BJ (cell line): ENCODE results near the gene PLEKHM2. TPM values are rescaled to one million over a fixed set of nuclear protein-coding genes. Genes with fewer than 3 reads are reported as not detected.

Experiments
- CTCF ChIA-PET: fragments of 350-600 bp; formaldehyde crosslinking; extraction: SDS; loops from one replicate; lab custom pipeline; 2021; ENCODE audit warnings: antibody characterized with exemption, inconsistent platforms; lab: Yijun Ruan, JAX
- POLR2A ChIA-PET: fragments of 300-600 bp; sonication (Branson Sonifier 250); formaldehyde crosslinking; extraction: SDS; loops from one replicate; lab custom pipeline; 2021; ENCODE audit warnings: antibody characterized with exemption; lab: Charles Lee
- DNase-seq: peaks from one replicate; pipeline ENCODE4 v3.0.0-alpha.2; 2011; ENCODE audit warnings: low read depth
- H3K27me3 ChIP-seq: 2 replicates; pipeline ENCODE4 v1.6.0; 2011; ENCODE audit warnings: low read length; ENCODE audit not compliant: control insufficient read depth, insufficient read depth
- H3K36me3 ChIP-seq: 2 replicates; pipeline ENCODE4 v1.5.1; 2011; ENCODE audit warnings: low read length; ENCODE audit not compliant: control insufficient read depth, insufficient read depth
- H3K4me3 ChIP-seq: 2 replicates; pipeline ENCODE4 v1.5.1; 2011; ENCODE audit warnings: low read depth, mild to moderate bottlenecking, control low read depth, low read length
- polyA plus RNA-seq: library from polyadenylated mRNA; depleted of rRNA; stranded (reverse); fragments of >200 nt; gene quantifications from 2 replicates; pipeline ENCODE4 v1.2.3, GENCODE V29; 2011
- TF ChIP-seq, protein P1 (sequence below): IDR thresholded peaks from 2 replicates; pipeline ENCODE4 v1.5.1; 2011; ENCODE audit warnings: low read depth, mild to moderate bottlenecking, control low read depth, inconsistent platforms, low read length, moderate library complexity; ENCODE audit not compliant: insufficient read depth

Gene PLEKHM2
- polyA plus RNA-seq, 1 experiment: 58.3 TPM

DNA sequence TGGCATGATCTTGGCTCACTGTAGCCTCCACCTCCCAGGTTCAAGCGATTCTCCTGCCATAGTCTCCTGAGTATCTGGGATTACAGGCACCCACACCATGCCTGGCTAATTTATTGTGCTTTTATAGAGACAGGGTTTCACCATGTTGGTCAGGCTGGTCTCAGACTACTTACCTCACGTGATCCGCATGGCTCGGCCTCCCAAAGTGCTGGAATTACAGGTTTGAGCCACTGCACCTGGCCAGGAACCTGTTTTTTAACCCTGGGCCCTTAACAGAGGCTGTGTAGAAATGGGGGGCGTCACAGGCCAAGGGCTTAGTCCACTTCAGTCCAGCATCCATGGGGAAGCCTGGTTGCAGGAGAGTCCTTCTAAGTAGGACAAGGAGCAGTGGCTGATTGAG lies 83.8 kb downstream of the PLEKHM2 start:
- TF ChIP-seq, protein P1, sequence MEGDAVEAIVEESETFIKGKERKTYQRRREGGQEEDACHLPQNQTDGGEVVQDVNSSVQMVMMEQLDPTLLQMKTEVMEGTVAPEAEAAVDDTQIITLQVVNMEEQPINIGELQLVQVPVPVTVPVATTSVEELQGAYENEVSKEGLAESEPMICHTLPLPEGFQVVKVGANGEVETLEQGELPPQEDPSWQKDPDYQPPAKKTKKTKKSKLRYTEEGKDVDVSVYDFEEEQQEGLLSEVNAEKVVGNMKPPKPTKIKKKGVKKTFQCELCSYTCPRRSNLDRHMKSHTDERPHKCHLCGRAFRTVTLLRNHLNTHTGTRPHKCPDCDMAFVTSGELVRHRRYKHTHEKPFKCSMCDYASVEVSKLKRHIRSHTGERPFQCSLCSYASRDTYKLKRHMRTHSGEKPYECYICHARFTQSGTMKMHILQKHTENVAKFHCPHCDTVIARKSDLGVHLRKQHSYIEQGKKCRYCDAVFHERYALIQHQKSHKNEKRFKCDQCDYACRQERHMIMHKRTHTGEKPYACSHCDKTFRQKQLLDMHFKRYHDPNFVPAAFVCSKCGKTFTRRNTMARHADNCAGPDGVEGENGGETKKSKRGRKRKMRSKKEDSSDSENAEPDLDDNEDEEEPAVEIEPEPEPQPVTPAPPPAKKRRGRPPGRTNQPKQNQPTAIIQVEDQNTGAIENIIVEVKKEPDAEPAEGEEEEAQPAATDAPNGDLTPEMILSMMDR: no peak
- ChIA-PET POLR2A (no interaction called here), CTCF (no interaction called here)
- DNase-seq: no peak
- Histone ChIP-seq H3K4me3 (no peak overlapping the region), H3K36me3 (peaks cover 48% of the 10 kb centered on the region), H3K27me3 (no peaks in the 10 kb centered on the region)

DNA sequence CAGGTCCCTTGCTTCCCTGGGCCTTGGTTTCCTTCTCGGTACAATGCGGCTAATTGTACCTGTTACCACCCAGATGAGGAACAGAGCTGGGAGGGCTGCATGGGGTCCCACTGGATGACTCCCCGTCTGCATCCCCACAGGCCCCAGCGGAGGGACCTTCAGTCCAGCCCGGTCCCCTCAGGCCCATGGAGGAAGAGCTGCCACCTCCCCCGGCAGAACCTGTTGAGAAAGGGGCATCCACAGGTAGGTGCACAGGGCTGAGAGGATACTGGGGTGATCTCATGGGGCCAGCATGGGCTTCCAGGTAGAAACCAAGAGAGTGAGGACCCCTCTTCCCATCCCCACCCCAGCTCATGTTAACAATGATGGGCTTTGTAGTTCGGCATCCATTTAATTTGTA lies 84.3 kb downstream of the PLEKHM2 start:
- CTCF ChIA-PET: no interaction called here

DNA sequence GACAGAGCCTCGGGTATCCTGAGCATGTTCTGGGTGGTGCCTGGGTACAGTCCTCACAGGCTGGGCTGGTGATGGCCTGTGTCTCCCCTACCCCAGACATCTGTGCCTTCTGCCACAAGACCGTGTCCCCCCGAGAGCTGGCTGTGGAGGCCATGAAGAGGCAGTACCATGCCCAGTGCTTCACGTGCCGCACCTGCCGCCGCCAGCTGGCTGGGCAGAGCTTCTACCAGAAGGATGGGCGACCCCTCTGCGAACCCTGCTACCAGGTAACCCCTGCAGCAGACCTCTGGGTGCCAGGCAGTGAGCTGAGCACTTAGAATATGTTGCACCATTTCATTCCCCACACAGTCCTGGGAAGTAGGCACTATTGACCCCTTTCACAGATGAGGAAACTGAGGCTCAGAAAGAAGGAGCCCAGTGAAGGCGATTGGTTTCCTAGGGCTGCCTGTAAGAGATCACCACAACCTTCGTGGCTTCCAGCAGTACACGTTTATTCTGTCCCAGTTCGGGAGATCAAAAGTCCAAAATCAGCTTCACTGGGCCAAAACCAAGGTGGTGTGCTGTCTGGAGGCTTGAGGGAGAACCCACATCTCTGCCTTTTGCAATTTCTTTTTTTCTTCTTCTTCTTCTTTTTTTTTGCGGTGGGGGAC lies 86.3 kb downstream of the PLEKHM2 start:
- ChIA-PET CTCF (interaction anchor here (0.6 to 1.3 kb wide), 2 partner anchors 10 to 367 kb away, joined by 3 to 4 read pairs; no protein-coding TSS in a partner anchor), POLR2A (no interaction called here)
- TF ChIP-seq, protein P1: no peak
- H3K27me3 ChIP-seq: no peaks in the 10 kb centered on the region
- no peak overlapping the region for H3K4me3 ChIP-seq
- H3K36me3 ChIP-seq: peaks cover 47% of the 10 kb centered on the region
- no peak for DNase-seq

More for the DNA sequence above, 84.3 kb downstream of the PLEKHM2 start:
- no peak overlapping the region for H3K4me3 ChIP-seq
- H3K27me3 ChIP-seq: no peaks in the 10 kb centered on the region
- DNase-seq: no peak
- peaks cover 48% of the 10 kb centered on the region for H3K36me3 ChIP-seq
- POLR2A ChIA-PET: interaction anchor here (0.6 kb wide), 1 partner anchor 8 kb away, joined by 3 read pairs; no protein-coding TSS in a partner anchor
- TF ChIP-seq, protein P1: no peak

DNA sequence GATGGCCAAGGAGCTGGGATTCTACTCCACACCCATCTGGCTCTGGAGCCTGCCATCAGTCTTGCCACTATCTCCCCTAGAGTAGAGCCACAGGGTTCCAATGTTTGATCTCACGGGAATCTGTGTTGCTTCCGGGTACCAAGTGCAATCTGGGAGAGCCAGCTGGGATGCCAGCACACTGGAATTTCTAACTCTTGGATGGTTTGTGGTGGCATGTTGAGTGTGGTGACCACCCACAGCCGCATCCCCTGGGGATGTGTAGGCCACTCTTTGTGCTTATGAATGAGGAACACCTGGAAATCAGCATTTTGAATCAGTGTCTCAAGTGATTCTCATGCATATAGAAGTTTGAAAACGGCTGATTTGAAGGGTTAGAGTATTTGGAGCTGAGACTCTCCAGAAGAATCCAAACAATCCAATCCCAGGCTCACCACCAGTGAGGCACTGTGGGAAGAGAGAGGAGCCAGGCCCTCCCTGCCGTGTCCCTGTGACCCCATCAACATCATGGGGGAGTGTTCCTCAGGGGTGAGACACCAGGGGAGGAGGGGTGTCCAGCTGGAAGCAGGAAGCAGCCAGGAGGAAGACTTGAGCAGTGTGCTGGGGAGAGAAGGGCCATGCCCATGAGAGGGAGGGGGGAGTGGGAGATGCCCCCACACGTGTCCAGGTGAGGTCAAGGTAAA lies 87.9 kb downstream of the PLEKHM2 start:
- DNase-seq: no peak
- no peaks in the 10 kb centered on the region for H3K27me3 ChIP-seq
- peaks cover 48% of the 10 kb centered on the region for H3K36me3 ChIP-seq
- TF ChIP-seq, protein P1: no peak
- CTCF ChIA-PET: interaction anchor here (1.6 kb wide), 1 partner anchor 19 kb away, joined by 6 read pairs; no protein-coding TSS in a partner anchor
- POLR2A ChIA-PET: interaction anchor here (0.6 kb wide), 1 partner anchor 169 kb away, joined by 3 read pairs; no protein-coding TSS in a partner anchor
- no peak overlapping the region for H3K4me3 ChIP-seq

DNA sequence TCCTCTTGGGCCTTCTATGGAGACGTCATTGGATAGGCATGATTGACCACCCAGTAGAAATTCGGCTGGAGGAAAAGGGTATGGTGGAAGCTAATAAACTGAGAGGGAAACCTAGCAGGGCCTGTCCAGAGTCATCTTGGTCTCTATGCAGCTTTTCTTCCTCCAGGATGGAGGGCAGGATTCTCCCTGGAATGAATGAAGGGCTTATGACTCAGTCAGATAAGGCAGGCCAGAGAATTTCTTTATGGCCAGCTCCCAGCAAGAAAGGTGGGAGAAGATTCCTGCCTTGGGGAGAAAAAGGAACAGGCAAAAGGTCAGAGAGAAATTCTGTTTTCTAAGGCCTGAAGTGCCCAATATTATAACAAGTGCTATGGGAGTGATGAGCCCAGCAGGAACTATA lies 91.6 kb downstream of the PLEKHM2 start:
- Histone ChIP-seq H3K27me3 (no peaks in the 10 kb centered on the region), H3K36me3 (peaks cover 47% of the 10 kb centered on the region), H3K4me3 (no peak overlapping the region)
- no peak for DNase-seq
- TF ChIP-seq, protein P1: no peak
- CTCF ChIA-PET: interaction anchor here (0.6 to 1.8 kb wide), 2 partner anchors 16 to 39 kb away, joined by 3 to 5 read pairs; partner anchors contain the start of gene SLC25A34
- POLR2A ChIA-PET: no interaction called here
